Activated CD4-positive, alpha-beta T cell treated with anti-CD3 and anti-CD28 coated beads, Interleukin-2, amount 50 U/mL, for 1 hour (primary cell): ENCODE measurements around the gene ARHGEF25.
"Not testable (repeated sequence)": the region's sequence is repeated elsewhere in the genome, so short reads cannot be mapped to it uniquely, and the experiment has no call there.

ENCODE experiments used
- DNase-seq: peaks from one replicate; pipeline ENCODE4 v3.0.0-alpha.2; 2020

The ARHGEF25 gene

GRCh38 chr12:57611108-57611826 is at the start of gene ARHGEF25:
Gene ARHGEF25, plus strand, starts transcription at chr12:57611435. Its CDS starts 460 bp downstream, at chr12:57611895.
- peak; percentile 39 for DNase-seq

GRCh38 chr12:57563358-57563757 is 47.9 kb upstream of the ARHGEF25 start:
- DNase-seq = no peak

DNA sequence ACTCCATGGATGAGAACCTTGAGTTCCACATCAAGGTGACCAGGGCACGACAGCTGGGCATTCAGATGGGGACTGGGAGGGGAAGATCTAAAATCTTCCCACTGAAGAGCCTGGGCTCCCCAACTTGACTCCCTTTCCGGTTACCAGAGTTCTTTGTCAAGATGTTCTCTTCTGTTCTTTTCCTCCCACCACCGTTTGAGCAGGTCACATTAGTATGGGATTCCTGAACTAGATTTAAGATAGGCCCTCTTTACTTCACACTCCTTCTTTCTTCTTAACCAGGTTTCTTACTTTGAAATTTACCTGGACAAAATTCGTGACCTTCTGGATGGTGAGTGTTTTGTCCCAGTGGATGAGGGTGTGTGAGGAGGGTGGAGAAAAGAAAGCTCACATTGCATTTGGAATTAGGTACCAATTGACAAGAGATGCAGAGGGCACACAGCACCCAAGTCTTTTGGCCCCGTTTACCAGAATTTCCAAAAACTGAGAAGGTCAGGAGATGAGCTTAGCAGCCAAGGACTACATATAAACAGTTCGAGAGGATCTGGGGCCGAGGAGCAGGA is 47.0 kb upstream of the ARHGEF25 start:
- DNase-seq = no peak

DNA sequence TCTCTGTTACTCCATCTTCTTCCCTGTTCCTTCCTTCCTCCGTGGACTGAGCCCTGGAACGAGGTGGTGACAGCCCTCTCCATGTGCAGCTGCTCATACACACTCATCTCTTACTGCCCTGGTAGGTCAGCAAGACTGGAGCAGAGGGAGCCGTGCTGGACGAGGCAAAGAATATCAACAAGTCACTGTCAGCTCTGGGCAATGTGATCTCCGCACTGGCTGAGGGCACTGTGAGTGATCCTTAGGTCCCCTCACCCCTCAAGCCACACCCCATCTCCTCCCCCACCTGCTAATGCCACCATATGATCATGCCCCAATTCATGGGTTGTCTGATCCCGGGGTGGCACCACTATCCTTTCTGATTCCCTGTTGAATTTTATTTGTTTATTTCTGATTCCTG is 42.4 kb upstream of the ARHGEF25 start:
- no peak for DNase-seq

DNA sequence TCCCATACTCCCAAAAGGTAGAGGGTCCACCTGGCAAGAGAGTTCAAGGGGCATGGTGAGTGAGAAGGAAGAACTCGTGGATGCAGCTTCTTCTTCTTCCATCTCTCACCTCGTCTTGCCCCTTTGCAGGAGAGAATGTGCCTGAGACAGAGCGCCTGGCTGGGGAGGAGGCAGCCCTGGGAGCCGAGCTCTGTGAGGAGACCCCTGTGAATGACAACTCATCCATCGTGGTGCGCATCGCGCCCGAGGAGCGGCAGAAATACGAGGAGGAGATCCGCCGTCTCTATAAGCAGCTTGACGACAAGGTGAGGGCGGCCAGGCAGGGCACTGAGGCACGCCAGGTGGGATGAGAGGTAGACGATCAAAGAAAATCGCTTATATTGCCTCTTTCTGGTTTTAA is 41.4 kb upstream of the ARHGEF25 start:
- no peak for DNase-seq

DNA sequence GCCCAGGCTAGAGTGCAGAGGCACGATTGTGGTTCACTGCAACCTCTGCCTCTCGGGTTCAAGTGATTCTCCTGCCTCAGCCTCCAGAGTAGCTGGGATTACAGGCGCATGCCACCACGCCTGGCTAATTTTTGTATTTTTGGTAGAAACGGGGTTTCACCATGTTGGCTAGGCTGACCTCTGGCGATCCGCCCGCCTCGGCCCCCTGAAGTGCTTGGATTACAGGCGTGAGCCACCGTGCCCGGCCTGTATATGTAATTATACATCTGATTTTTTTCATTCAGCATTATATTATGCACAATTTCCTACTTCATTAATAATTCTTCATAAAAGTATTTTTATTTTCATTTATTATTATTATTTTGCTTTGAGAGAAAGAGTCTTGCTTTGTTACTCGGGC is 40.8 kb upstream of the ARHGEF25 start:
- not testable (repeated sequence) for DNase-seq

- DNase-seq = no peak
These were observed 39.1 kb upstream of the ARHGEF25 start for GRCh38 chr12:57571926-57572762.

GRCh38 chr12:57574795-57575194 is 36.4 kb upstream of the ARHGEF25 start:
- no peak for DNase-seq

- no peak for DNase-seq
These were observed 35.2 kb upstream of the ARHGEF25 start for GRCh38 chr12:57575771-57576612.

GRCh38 chr12:57576613-57577160 is 34.5 kb upstream of the ARHGEF25 start:
- no peak for DNase-seq

DNA sequence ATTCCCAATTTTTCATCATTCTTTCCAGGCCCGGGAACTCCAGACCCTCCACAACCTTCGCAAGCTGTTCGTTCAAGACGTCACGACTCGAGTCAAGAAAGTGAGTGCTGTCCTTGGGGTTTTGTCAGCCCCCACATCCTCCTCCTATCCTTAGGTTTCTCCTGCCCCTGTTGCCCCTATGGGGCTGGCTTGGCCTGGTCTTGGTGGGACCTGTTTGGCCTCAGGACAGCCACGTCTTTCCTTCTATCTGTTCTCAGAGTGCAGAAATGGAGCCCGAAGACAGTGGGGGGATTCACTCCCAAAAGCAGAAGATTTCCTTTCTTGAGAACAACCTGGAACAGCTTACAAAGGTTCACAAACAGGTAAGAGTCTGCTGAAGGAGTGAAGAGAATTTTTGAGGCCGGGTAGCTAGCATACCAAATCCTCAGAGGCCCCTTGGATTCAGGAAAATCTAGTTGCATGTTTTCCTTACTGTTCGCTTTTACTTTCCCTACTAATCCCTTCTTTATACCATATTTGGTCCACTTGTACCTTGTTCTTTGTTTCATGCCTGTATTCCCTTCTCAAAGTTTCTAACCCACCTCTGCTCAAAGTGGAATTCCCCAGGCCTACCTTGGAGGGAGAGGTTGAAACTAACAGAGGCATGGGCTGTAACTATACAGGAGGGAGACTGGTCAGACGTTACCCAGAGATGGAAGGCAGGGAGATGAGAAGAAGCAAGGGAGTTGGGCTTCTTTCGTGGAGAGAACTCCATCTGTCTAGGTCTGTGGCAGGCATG is 33.1 kb upstream of the ARHGEF25 start:
- no peak for DNase-seq

DNA sequence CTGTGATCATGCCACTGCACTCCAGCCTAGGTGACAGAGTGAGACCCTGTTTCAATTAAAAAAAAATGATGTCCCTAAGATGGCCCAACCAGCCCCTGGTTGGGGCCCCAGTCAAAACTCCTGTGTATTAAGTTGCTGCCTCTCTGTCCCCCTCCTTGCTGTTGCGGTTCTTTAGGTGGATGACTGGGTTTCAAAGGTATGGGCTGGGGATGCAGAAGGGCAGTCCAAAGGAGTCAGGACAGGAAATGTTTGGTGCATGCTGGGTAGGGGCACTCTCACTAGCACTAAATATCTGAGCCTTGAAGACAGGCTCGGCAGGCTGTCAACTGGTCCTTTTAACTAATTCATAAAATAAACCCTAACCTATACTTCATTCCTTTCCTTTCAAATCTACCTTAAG is 32.2 kb upstream of the ARHGEF25 start:
- no peak for DNase-seq

DNA sequence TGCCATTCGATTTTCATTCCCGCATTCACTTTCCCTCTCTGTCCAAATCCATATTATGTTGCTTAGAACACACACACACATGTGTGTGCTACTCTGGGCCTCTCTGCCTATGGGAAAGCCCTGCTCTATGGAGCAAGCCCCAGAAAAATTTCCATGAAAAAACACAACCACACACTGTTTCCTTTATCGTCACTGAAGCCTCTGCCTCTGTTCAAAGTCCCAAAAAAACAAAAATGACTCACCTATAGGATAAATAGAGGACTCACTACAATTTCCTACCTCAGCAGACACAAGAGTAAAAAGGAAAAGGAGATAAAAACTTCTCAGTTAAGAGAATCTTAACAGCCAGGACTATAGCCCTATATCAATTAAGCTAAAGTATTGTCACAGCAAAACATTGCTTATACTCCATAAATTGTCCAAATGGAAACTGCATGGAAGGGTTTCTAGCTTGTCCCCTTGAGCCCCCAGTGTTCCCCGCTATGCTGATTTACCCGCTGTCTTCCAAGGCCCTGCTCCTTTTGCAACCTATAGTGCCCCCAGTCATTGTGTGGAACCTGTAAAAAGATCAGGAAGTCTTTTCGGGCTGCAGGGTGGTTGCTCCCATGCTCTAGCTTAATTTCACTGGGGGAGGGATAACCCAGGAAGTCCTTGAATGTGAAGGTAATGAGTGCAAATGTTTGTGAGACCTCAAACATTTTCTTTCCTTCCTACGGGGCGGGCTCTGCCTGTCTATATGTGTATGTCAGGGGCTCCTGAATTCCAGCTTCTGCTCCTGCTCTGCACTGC is 31.4 kb upstream of the ARHGEF25 start:
- DNase-seq = no peak

DNA sequence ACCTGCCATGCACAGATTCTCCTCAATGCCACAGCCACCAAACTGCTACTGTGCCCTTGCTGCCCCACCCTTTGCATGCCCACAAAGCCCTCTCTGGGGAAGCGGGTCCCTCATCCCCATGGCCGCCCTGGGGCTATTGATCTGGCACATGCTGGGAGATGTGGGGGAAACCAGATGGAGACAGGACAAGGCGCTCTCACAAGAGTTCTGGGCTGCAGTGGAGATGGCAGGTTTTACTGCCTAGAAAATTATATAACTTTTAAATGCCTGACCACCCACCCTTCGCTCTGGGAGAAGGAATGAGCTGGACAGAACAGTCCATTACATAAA is 30.8 kb upstream of the ARHGEF25 start:
- DNase-seq = no peak

DNA sequence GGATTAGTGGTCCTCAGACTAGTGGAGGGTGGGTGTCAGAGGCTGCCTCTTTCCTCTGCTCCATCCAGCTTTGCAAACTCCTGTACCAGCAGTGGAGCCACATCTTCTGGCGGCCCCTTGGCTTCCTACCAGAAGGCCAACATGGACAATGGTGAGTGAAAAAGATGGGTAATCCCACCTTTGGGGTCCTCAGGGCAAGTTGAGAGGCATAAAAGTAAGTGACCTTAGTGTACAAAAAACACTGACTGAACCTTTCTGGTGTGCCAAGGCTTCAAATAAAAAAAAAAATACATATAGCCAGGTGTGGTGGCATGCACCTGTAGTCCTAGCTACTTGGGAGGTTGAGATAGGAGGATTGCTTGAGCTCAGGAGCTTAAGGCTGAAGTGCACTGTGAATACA is 29.4 kb upstream of the ARHGEF25 start:
- DNase-seq = no peak

GRCh38 chr12:57582440-57582839 is 28.8 kb upstream of the ARHGEF25 start:
- DNase-seq = no peak

GRCh38 chr12:57583008-57583831 is 28.0 kb upstream of the ARHGEF25 start:
- DNase-seq = peak; percentile 50

GRCh38 chr12:57584050-57584449 is 27.2 kb upstream of the ARHGEF25 start:
- no peak for DNase-seq

GRCh38 chr12:57584690-57585089 is 26.5 kb upstream of the ARHGEF25 start:
- no peak for DNase-seq

- DNase-seq = no peak
These were observed 26.1 kb upstream of the ARHGEF25 start for GRCh38 chr12:57585156-57585555.
